GM21360 (cell line): Measurements from ENCODE around the gene ELMO1.

Source experiments
- ATAC-seq: cut with Tn5 transposase; IDR thresholded peaks from one replicate; pipeline ENCODE4 v1.9.1; 2021; ENCODE audit warnings: mild to moderate bottlenecking, moderate library complexity; ENCODE audit not compliant: unreplicated experiment

Gene ELMO1

DNA sequence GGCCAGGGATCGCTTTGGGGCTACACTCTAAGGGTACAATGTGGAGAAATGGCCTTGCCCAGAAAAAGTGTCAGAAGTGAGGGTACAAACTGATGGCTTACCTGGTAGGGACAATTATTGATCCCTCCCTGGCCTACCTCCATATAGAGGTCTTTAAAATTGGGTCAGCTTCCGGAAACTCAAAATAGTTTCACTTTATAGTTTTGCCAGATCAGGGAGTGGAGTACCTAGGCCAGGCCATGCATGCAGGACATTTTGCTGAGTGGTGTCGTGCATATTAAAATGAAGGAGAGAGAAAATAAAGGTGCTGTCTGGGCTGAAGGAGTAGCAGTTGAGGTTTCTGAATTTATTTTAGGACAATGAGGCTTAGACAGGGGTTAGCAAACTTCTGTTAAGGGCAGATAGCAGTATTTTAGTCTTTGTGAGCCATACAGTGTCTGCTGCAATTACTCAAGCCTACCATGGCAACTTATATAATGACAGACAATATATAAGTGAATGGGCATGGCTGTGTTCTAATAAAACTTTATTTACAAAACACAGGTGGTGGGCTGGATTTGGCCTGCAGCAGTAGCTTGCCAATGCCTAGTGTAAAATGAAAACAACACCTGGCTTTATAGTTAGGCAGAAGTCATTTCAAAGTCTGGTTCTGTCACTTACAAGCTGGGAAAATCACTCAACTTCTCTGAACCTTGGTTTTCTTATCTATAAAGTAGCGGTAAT is 547.5 kb downstream of the ELMO1 start:
- no peak for ATAC-seq

- no peak for ATAC-seq
Observed at GRCh38 chr7:36898186-36898585, 550.5 kb downstream of the ELMO1 start.

- no peak for ATAC-seq
Observed at GRCh38 chr7:36896956-36897590, 551.6 kb downstream of the ELMO1 start.

DNA sequence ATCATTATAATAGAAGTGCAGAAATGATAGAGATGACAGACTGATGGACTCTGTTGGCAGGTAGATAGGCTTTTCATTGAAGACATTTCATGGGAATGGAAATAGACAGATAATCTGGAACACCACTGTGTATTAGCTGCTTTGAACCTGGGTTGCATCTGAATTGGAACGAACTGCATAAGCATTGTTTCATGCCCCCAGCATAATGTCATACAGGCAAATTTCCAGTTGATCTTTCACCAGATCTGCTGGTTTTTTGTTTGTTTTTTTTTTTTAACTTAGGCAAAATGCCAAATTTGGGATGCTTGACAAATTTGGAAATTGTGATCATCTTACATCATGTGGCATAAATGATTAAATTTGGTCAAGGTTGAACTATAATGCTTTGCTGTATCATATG is 552.2 kb downstream of the ELMO1 start:
- no peak for ATAC-seq

GRCh38 chr7:36895192-36895591 is 553.5 kb downstream of the ELMO1 start:
- ATAC-seq = no peak

DNA sequence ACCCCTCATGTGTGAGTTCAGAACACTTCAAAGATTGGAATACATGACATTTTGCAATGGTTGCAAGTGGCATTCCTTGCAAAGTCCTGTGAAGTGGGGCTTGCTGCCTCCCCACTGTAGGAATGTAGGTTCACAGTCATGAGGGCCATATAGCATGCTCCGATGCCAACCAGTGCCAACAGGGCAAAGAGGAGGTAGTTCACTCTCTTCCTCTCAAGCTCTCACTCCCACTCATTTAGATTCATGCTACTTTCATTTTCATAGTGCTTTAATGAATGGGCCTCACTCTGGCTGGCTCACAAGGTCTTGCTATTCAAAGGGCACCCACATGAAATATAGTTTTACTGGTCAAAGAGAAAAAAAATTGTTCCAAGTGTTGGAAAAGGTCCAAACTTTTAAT is 554.5 kb downstream of the ELMO1 start:
- no peak for ATAC-seq

GRCh38 chr7:36889182-36889581 is 559.5 kb downstream of the ELMO1 start:
- no peak for ATAC-seq

DNA sequence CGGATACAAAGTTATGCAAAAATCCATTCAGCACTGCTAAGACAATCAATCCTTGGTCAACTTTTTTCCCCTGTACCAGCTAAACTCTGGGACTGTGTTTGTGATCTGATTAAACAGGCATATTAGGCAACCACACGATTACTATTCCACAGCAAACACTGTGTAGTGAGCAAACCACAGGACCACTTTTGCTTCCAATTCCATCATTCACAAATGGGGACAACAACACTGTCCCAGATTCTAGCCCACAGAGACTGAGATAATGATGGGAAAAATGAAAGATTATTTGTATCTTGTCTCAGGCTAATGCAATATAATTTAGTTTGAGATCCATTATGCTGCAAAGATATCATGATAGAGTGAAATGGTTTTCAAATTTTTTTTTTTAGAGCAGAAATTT is 560.7 kb downstream of the ELMO1 start:
- no peak for ATAC-seq

GRCh38 chr7:36887233-36887632 is 561.4 kb downstream of the ELMO1 start:
- ATAC-seq = no peak

DNA sequence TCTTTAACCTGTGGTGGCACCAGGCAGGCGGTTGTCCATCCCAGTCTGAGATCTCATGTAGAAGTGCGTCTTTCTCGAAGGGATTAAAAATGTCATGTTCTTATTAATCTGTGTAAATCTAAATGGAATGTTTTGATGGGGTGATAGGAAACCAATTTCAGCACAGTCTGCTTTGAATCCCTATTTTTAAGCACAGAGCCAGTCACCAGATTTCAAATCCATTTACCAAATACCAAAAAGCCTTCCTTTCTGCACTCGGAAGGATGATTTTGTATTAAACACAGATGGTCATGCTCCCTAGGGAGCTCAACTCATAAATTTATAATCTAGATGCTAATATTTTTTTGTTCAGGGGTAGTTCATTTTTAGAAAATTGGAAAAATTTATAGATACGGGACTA is 563.8 kb downstream of the ELMO1 start:
- no peak for ATAC-seq

DNA sequence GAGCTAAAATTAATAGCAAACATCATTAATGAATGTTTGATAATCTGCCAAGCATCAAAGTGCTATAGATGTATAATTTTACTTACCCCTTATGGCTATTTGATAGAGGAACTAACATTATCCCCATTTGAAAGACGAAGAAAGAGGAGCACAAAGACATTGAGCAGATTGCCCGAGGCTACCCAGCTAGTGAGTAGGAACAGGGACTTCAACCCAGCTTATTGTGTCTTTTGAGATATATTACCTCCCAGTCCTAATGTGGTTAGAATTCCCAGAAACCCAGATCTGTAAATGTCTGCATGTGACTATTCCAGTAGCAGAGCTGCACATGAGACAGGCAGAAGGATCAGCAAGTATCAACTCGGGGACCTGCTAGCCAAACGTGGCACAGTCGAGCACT is 564.3 kb downstream of the ELMO1 start:
- ATAC-seq = no peak

DNA sequence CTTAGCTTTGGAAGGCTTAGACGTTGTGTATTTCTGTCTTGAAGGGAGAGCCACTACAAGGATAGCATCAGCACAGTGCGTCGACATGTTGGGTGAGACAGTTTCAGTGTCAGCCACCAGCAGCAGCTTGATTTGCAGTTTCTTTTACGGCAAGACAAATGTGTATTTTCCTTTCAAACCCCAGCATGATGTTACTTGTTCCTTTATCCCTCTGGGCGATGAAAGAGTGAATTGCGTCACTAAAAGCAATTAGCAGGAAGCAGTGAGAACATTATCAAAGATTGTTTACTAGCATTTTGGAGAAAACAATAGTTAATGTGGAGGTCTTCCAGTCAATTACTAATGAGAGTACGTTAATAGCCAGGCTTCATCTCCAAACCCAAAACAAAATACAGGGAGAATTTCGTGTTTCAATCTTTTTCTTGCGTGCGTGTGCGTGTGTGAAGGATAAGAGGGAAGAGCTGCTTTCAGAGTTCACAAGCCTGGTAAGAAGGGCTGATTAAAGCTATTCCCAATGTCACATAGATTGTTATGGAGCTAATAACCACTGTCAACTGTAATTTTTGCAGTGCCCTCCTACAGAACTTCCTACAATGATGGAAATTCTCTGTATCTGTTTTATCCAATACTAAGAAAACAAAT is 567.3 kb downstream of the ELMO1 start:
- no peak for ATAC-seq

- no peak for ATAC-seq
Observed at GRCh38 chr7:36880108-36880507, 568.6 kb downstream of the ELMO1 start.

DNA sequence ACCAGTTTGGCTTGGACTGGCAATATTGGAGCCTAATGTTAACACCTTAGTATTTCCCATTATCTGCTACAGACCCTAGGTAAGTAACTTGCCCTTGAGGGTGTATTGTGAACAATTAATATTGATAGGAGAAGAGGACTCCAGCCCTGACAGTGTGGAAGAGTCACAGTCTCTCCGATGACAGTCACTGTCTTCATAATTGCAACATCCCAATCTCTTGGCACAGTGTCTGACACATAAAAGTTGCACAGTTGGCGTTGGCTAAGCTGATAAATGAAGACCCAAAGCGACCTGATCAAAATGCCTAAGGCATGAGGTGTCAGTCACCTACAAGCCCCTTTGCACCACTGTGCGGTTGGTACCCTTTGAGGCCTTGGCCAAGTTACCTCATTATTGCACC is 569.6 kb downstream of the ELMO1 start:
- no peak for ATAC-seq

DNA sequence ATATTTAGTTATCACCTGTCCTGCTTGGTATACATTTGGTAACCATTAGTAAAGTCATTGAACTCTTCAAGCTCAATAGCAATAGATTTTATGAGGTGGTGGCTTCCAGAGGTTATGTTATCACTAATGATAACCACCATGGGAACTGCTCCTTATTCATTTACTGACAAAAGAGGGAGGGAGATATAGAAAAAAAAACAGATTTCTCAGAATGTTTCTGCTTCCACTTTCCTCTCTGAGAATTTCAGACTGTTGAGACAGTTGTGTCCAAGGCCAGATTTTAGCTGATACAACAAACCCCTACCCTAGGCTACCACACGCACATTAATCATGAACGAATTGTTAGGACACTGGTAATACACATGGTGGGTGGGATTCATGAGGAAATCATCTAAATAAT is 570.4 kb downstream of the ELMO1 start:
- ATAC-seq = no peak

DNA sequence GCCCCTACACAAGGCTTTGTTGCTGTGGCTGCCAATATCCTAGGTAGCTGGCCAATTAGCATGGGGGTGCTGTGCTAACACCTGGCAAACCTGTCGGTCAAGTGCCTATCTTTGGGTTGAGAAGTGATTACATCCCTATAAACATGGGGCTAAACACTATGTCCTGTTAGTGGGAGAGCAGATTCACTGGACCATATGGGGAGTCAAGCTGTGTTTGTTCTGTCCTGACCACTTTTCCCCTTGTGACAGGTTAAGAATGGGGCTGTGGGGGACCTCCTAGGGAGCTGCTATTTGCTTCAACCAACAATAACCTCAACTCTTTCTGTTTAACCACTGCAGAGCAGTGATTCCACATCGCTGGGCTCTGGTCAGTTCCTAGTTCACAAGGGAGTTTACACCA is 572.9 kb downstream of the ELMO1 start:
- no peak for ATAC-seq

GRCh38 chr7:36874041-36874440 is 574.6 kb downstream of the ELMO1 start:
- ATAC-seq = no peak

DNA sequence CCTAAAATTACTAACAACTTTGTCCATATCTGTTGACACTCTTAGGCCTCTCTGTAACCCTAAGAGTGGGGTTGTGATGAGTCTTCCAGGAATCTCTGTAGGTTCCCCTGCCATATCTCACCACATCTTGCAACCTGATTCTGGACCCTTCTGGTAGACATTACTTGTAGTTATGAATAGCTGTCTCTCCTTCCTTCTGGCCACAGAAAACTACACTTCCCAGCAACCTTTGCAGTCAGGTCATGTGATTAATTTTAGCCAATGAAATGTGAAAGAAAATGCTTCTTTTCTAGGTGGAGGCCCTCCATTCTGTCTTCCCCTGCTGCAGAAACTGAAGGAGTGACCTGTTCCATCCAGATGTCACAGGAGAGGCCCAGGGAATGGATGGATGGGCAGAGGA is 576.8 kb downstream of the ELMO1 start:
- ATAC-seq = no peak

DNA sequence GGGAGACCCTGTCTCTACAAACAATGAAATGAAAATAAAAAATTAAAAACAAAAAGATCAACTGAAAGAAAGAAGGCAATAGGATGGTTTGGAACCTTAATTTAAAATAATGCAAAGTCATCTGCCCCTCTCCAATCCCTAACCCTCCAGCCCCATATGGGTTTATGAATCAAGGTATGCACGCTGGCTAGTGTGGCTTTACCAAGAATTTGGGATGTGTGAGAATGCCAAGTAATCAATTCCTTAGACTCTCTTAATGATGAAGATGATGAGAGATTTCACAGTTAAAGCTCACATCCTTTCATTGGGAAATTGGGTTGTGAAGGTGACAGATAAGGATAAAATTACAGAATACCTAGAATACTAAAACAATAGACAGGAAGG is 577.3 kb downstream of the ELMO1 start:
- no peak for ATAC-seq

DNA sequence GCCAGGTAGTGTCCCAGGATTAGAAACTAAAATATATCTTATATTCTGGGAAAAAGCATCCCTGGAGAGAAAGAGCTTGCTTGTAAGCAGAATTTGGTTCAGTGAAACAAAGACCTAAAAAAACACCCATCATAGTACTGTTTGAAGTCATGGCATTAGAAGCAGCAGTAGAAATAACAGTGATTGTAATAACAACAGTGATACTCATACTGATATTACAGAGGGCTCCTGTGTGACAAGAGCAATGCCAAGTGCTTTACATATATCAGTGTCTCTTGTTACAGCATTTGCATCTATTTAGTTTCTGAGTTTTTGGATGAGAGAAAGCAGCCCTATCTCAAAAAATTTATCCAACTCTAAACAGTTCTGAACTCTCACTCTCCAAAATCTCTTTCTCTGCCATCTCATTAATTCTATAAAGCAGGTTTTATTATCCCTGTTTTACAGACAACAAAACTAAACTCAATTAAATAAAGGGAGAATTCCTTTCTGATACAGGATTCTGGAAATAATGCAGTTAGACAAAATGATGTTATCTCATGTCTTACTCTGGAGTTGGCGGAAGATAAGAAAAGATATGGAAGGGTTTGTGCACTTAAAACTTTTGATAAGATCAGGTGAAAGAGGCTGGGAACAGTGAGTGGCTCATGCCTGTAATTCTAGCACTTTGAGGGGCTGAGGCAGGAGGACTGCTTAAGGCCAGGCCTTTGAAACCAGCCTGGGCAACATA is 577.9 kb downstream of the ELMO1 start:
- no peak for ATAC-seq

DNA sequence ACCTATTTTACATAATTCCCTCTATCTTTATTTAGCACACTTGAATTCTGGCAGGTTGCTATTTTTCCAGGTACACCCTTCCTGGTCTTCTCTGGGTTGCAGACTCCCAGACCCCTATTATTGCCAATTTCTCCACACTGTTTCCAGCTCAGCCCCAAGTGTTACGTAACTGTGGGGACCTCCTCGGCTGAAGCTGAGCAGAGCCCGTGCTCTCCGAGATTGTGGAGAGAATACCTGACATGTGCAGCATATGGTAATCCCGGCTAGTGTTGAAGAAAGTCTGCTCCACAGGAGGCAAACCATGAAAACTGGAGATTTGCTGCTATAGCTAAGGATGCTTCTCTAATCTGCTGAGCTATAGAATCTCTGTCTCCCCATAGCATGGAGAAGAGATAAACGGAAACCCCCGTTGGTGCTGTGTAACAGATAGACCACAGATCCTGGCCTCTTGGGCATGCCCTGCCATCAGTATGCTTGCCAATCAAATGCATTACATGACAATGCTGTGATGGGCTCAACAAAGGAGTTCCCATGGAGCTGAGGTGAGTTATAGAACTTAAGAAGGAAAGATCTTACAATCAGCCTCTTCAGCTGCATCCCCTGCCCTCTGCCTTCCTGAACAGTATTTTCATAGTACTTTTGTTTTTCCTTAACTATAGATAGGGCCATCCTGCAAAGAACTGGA is 579.8 kb downstream of the ELMO1 start:
- ATAC-seq = no peak
